Sigmoid colon (tissue), 4 donors: Measurements from ENCODE around the gene ENAH.

ENCODE experiments used
- CTCF ChIP-seq, 4 experiments: fragments of 450-650 bp in 3 of 4; fragments of 200-600 bp in 1 of 4; IDR thresholded peaks; one replicate each; pipeline ENCODE4 v1.5.1; 2016 to 2019; ENCODE audit warnings: antibody characterized with exemption in 4 of 4, mild to moderate bottlenecking in 3 of 4, moderate library complexity in 2 of 4
- POLR2A ChIP-seq, 2 donors: fragments of 450-650 bp; IDR thresholded peaks; one replicate each; pipeline ENCODE4 v1.6.1; 2016; ENCODE audit warnings: antibody characterized with exemption in 2 of 2, mild to moderate bottlenecking in 2 of 2, moderate library complexity in 2 of 2
- POLR2AphosphoS5 ChIP-seq, 4 donors: sonication (generic); formaldehyde crosslinking; IDR thresholded peaks; one replicate each; pipeline ENCODE4 v1.6.1; 2017; ENCODE audit warnings: antibody characterized with exemption in 4 of 4

- TF ChIP-seq POLR2AphosphoS5 (IDR thresholded peaks at IDR 0.05) (no peak), POLR2A (IDR thresholded peaks at IDR 0.05) (no peak), CTCF (IDR thresholded peaks at IDR 0.05) (peak in 3 of 4 experiments; percentile 35 to 45 (median 37))
These were observed 98.6 kb downstream of the ENAH start for GRCh38 chr1:225554216-225554812.
